NCI-H187 (cell line): ENCODE data around the gene AKAP5.
A peak's percentile ranks its signal among the peaks of the same experiment; 100 is the strongest.
"Not testable (repeated sequence)": the region's sequence is repeated elsewhere in the genome, so short reads cannot be mapped to it uniquely, and the experiment has no call there.

ENCODE experiments used
- DNase-seq, 2 experiments: peaks; one replicate each; lab custom pipeline; 2025; lab: John Stamatoyannopoulos, UW

The AKAP5 gene

DNA sequence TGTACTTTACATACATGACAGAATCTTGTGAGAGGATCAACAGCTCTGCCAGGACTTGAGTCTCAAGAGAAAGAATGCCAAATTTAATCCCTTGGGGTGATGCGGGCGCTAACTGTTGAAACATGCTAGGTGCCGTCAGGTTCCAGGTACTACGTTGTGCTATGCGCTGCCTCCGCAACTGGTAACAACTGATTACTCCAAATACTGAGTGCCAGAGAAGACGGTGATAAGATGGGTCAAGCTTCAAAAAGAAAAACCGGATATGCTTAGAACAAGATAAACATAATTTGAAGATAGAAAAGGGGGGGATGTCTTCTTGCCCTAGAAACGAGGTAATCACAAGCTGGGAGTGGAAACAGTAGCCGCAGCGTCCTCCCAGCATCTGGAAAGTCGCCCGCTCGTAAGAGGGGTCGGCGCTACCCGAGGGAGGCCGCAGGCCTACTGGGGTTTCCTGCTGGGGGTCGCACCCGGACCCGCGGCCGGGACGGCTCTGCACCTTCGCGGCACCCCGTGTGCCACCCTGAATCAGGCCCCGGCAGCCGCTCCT is 37.7 kb downstream of the AKAP5 start:
- no peak for DNase-seq

DNA sequence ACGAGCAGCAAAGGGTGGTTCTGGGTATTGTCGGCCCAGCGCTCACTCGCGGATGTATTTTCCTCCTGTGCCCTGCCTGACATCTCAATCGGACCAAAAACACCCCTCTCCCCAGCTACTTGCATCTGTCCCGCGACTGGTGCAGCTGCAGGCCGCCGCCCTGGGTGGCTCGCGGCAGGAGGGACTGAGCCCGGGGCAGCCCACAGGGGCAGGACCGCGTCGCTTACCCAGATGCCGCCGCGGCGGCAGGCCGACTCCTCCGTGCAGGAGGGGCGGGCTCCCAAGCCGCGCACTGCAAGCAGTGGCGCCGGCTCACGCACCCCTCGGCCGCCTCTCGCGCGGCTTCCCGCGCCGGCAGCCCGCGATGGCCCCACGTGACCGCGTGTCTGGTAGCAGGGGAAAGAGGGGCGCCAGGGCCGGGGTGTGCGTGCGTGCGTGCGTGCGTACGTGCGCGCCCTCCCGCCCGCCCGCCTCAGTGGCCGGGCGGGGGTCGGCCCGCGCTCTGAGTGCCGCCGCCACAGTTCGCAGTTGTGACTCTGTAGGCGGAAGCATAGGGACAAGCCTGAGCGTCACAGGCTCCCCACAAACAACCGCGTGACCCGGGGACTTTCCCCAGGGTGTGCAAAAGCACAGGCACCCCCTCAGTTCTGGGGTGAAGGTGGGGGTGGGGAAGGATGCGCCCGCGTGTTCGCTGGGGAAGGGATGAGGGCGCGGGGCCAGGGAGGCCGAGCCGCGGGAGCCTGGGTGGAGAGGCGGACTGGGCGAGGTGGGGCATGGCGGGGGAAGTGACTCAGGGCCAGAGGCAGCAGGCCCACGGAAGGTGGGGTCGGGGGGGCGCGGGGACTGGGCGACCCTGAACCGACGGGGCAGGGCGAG is 38.4 kb downstream of the AKAP5 start, which contains the start of gene ZBTB25:
ZBTB25 (minus strand) TSS at position 405 of the 876 bp plus-strand sequence. CDS start 13,305 bp downstream, outside the sequence.
- peak; percentile 80 to 88 for DNase-seq

DNA sequence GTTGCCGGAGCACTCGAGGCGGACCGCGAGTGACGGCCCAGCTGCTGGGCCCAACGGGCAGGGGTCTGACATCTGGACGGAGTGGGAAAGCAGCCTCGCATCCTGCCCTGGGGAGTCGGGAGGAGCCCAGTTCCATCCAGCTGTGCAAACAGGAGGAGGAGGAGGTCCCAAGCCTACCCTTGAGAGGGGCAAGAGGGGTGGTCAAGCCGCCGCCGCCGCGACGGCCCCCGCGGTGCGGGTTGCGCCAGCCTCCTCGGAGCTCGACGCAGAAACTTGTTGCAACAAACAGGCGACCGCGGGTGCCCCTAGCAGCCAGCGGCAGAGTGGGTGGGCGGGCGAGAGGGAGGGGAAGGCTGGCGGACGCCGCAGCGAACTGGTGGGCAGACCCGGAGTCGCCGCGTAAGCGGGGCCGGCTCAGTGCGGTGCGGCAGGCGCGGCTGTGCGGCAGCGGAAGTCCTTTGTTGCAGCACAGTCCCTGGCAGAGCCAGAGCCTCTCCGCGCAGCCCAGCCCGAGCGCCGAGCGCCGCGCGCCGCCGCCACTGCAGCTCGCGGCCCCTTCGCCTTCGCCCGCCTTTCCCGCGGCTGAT is 39.1 kb downstream of the AKAP5 start, which contains the start of gene ZBTB1:
ZBTB1 (plus strand) TSS at position 461 of the 587 bp plus-strand sequence. CDS start 16,735 bp downstream, outside the sequence.
- DNase-seq, result peak; percentile 67 to 93

DNA sequence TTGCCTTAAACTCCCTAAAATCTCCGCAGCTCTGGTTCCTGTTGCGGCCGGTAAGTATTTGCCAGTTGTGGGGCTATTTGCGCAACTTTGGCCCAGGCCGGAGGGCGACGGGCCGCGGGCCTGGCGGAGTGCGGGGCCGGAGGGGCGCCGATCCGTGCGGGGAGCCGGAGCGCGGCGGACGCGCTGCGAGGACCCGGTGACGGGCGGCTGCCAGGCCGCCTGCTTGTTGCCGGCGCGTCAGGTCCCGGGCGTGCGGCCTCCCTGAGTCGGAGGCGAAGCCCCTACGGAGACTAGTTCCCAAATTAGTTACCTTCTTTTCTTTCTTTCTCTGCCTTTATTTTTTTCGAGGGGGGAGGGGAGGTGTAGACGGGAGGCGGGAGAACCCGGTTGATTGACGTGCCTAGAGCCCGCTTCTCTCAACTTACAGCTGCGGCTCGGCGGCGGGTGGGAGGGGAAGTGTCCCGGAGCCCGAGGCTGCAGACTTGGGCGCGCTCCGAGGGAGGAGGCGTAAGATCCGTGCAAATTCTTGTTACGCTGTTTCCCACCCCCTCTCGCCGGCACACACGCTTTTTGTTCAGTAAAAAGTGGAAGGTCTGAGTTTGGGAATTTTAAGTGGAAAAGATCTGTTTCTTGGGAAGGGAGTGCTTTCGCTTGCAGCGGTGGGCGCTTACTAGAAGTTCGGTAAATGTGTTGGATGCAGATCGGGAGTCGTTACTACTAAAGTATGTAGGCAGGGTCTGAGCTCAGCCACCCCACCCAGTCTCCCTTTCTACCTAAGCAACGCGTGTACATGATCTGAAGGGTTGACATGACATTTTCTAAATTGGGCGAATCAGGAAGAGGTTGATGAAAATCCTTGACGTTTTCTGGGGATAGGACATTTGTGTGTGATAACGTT is 39.8 kb downstream of the AKAP5 start:
- peak; percentile 74 to 84 for DNase-seq

DNA sequence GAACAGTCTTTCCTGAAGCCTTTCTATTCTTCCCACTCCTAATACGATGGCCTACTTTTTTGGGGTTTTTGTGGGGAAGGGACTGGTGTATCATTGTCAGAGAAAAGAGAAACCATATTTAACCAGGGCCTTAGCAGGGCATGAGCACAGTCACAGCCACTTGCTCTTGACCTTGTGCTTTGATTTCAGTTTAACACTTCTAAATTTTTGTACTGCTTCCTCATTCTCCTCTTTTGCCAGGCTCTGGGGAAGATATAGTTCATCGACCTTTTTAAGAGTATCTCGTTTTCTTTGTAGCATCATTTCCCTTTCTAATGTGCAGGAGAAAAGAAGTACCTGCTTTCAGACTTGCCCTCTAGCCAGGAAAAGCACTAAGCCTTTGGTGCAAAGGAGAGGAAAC is 41.4 kb downstream of the AKAP5 start:
- DNase-seq, result no peak

DNA sequence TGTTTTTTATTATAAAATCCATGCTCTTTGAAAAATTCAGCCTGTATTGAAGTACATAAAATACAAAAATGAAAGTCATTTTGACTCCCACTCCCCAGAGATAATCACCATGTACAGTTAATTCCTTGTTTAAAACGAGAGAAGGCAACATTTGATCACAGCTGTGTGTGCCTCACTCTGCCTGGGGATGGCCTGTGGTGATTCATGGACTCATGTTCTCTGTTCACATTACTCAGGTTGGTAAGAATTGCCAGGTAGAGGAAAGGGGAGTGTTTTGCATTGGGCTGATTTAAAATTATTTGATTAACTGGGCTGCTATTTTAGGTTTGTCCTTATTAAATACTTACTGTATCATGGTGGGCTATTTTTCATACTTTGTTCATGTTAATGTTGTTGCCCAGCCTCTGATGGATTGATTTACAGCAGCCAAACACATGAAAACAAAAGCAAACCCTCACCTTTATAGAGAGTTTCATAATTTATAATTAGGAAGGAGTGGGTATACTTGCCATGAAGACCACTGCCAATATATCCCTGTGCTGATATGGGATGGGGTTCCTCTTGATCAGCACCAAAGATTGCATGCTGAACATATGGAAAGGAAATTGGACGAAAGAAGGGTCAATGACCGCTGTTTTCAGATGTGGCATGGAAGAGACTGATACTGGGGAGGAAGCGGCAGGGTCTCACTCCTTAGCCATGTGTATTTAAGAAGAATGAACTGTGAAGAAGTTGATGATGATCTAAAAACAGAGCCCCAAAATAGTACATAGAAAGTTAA is 42.3 kb downstream of the AKAP5 start:
- no peak for DNase-seq

DNA sequence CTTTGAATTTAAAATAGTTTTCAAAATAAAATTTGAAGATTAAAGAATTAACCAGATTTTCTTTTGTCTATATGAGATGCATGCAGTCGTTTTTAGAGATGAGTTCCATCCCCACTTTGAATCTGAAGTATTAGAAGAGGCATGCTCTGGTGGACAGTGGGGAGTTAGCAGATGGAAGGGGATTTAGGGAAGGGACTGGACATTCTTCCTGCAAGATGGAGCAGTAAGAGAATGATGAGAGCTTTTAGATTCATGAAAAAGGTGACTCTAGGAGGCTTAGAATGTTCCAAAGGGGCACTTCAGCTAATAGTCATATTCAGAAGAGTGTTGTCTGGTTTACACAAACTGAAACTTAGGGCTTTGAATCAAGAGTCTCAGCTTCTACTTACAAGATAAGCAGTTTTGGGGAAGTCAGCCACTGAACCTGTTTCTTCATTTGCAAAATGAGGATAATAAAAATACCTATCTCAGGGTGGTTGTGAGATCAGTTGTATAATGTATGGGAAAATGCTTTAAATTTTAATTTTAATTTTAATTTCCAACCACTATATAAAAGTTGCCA is 43.0 kb downstream of the AKAP5 start:
- DNase-seq, result no peak

DNA sequence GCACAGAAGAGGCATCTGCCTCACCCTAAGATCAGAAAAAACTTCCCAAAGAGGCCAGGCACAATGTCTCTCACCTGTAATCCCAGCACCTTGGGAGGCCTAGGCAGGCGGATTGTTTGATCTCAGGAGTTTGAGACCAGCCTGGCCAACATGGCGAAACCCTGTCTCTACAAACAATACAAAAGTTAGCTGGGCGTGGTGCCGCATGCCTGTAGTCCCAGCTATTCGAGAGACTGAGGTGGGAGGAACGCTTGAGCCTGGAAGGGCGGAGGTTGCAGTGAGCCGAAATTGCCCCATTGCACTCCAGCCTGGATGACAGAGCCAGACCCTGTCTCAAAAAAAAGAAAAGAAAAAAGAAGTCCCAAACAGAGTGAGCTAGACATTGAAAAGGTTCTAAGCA is 43.7 kb downstream of the AKAP5 start:
- no peak for DNase-seq

DNA sequence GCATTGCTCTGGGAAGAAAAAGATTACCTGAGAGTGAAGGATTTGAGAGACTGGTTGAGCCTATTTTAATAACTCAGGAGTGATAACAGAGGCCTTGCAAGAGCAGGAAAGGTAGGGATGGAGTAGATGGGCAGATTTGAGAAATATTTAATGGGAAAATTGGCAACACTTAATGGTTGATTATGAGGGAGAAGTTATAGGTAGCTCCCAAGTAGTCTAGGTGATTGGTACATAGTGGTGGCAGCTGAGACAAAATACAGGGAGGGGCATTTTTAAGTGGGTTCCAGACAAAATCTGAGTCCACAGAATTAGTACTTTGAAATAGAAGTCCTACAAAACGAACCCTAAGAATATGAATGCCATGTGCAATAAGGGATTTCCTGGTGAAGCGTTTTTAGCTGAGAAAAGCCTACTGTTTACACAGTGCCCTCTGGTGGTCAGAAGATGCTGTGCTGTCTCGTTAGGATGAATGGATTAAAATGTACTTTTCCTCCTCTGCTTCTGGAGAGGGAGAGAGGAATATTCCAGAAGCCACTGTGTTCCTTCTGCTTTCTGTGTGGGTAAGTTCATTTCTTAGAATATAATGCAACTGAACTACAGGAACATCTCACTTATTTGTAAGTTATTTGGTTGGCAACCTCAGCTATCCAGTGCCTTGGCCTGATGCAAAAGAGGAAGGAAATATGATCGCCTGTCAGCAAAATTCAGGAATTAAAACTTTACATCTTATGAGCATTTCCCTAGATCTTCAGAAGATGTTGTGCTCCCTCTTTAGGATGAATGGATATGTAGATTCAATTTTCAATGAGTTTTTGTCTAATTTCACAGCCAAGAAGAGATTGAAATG is 45.7 kb downstream of the AKAP5 start:
- DNase-seq, result peak; percentile 46 to 47

DNA sequence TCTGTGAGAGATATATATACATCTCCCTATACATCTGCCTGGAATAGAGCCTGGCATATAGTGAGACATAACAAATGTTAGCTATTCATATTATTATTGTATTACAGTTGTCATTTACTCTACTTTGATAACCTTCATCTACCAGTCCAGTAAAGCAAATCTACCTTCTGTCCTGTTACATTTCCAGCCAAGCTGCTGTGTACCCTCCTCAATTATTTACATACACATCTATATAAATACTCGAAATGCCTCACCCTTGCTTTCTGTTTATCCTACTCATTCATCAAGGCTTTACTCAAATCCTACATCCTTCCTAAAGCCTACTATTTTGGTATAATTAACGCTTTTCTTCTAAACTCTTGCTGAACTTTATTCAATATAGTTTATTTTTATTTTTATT is 48.0 kb downstream of the AKAP5 start:
- DNase-seq, result no peak

DNA sequence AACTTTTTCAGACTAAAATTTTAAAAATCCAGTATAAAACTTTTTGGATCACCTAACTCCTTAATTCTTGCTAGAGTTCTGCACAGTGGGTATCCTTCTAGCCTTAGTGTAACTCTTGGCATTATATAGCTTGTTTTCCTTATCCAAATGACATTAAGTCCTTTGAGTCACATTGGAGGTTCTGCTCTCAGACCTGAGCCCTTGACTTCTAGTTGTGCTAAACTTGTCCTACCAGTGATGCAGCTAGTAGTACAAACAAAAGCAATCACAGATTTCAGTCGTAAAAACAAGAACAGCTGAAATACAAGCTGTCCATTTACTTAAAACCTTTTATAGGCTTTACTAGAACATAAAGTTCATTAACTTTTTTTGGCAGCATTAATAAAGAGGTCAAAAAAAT is 49.8 kb downstream of the AKAP5 start:
- DNase-seq, result no peak

DNA sequence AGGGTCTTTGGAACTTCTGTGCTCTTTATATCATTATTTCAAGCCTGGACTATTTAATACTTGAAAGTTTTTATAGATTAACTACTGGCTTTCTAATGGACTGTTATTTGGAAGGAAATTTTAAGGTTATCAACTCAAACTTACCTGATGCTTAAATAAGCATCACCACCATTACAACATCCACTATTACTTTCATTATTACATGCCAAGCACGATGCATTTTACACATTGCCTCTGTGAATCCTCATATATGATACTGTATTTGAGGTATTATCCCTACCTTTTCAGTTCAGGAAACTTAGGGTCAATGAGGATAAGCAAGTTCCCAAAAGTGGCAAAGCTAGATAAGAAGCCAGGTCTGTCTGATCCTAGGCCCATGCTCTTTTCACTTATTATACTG is 51.7 kb downstream of the AKAP5 start:
- no peak for DNase-seq

DNA sequence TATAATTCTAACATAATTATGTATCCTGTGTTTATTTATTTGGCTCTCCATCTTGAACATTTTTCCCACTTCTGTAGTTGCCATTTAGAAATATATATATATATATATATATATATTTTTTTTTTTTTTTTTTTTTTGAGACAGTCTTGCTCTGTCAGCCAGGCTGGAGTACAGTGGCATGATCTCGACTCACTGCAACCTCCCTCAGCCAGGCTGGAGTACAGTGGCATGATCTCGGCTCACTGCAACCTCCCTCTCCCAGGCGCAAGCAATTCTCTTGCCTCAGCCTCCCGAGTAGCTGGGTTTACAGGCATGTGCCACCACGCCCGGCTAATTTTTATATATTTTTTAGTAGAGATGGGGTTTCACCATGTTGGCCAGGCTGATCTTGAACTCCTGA is 52.4 kb downstream of the AKAP5 start:
- DNase-seq, result not testable (repeated sequence)

DNA sequence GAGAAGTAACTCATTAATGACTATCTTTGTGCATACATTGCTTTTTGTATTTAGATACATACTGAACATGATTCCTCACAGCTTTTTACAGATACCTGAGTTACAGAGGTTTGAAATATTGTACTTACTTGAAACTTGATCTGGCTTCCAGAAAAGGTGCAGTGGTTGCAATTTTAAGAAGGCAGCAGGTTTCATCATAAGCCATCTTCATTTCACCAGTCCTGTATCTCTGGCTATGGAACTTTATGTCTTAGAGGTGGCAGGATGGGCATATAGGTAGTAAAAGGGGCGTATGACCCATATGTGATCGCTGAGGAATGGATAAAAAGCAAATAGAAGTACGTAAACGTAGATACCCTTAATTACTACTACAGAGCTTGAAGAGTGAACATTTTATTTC is 52.9 kb downstream of the AKAP5 start:
- DNase-seq, result no peak

DNA sequence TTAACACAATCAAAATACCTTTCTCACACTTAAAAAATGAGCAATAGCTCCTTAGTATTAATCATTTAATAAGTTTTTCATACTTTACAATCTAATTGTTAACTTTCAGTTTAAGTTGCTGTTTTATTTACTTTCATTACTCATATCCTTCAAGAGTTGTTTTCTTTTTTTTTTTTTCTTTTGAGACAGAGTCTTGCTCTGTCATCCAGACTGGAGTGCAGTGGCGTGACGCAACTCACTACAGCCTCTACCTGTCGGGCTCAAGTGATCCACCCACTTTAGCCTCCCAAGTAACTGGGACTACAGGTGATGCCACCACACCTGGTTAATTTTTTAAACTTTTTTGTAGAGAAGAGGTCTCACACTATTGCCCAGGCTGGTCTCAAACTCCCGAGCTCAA is 55.4 kb downstream of the AKAP5 start:
- no peak for DNase-seq

DNA sequence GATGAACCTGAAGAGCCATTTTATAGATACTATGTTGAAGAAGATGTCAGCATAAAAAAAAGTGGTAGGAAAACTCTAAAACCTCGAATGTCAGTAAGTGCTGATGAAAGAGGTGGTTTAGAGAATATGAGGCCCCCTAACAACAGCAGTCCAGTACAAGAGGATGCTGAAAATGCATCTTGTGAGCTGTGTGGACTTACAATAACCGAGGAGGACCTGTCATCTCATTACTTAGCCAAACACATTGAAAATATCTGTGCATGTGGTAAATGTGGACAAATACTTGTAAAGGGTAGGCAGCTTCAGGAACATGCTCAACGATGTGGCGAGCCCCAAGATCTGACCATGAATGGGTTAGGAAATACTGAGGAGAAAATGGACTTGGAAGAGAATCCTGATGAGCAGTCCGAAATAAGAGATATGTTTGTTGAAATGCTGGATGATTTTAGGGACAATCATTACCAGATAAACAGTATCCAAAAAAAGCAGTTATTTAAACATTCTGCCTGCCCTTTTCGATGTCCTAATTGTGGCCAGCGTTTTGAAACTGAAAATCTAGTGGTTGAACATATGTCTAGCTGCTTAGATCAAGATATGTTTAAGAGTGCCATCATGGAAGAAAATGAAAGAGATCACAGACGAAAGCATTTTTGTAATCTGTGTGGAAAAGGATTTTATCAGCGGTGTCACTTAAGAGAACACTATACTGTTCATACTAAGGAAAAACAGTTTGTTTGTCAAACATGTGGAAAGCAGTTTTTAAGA is 57.5 kb downstream of the AKAP5 start:
- DNase-seq, result no peak
